ENCODE data around the gene KIAA1549.
"Not testable (repeated sequence)": the region's sequence is repeated elsewhere in the genome, so short reads cannot be mapped to it uniquely, and the experiment has no call there.

Gene KIAA1549

GRCh38 chr7:138848056-138848980 is 132.9 kb downstream of the KIAA1549 start:
- DNase-seq, result no peak

GRCh38 chr7:138845711-138846110 is 135.5 kb downstream of the KIAA1549 start:
- DNase-seq, result no peak

GRCh38 chr7:138843632-138844580 is 137.3 kb downstream of the KIAA1549 start:
- DNase-seq, result no peak

GRCh38 chr7:138842111-138842510 is 139.1 kb downstream of the KIAA1549 start:
- no peak for DNase-seq

- no peak for DNase-seq
Measured at GRCh38 chr7:138838166-138838565, 143.0 kb downstream of the KIAA1549 start.

GRCh38 chr7:138837627-138838026 is 143.6 kb downstream of the KIAA1549 start:
- DNase-seq, result no peak

- DNase-seq, result no peak
Measured at GRCh38 chr7:138835087-138835486, 146.1 kb downstream of the KIAA1549 start.

GRCh38 chr7:138834583-138834982 is 146.6 kb downstream of the KIAA1549 start:
- no peak for DNase-seq

- no peak for DNase-seq
Measured at GRCh38 chr7:138833596-138833995, 147.6 kb downstream of the KIAA1549 start.

- no peak for DNase-seq
Measured at GRCh38 chr7:138832966-138833365, 148.2 kb downstream of the KIAA1549 start.

- DNase-seq, result no peak
Measured at GRCh38 chr7:138829335-138829734, 151.9 kb downstream of the KIAA1549 start.

GRCh38 chr7:138828302-138828701 is 152.9 kb downstream of the KIAA1549 start:
- no peak for DNase-seq

GRCh38 chr7:138825049-138825721 is 156.0 kb downstream of the KIAA1549 start:
- DNase-seq, result no peak

- no peak for DNase-seq
Measured at GRCh38 chr7:138822867-138823535, 158.2 kb downstream of the KIAA1549 start.

- no peak for DNase-seq
Measured at GRCh38 chr7:138821912-138822311, 159.3 kb downstream of the KIAA1549 start.

- DNase-seq, result no peak
Measured at GRCh38 chr7:138819625-138820024, 161.6 kb downstream of the KIAA1549 start.

- DNase-seq, result no peak
Measured at GRCh38 chr7:138816650-138817049, 164.5 kb downstream of the KIAA1549 start.

GRCh38 chr7:138814816-138815332 is 166.3 kb downstream of the KIAA1549 start:
- DNase-seq, result no peak

GRCh38 chr7:138813945-138814344 is 167.2 kb downstream of the KIAA1549 start:
- no peak for DNase-seq

- not testable (repeated sequence) for DNase-seq
Measured at GRCh38 chr7:138811327-138811726, 169.9 kb downstream of the KIAA1549 start.

GRCh38 chr7:138809346-138809745 is 171.8 kb downstream of the KIAA1549 start:
- DNase-seq, result no peak

GRCh38 chr7:138804618-138805017 is 176.6 kb downstream of the KIAA1549 start:
- DNase-seq, result no peak
